A549 (cell line): ENCODE measurements around the gene XPR1. TPM values are rescaled to one million over a fixed set of nuclear protein-coding genes. Genes with fewer than 3 reads are reported as not detected.
A peak's percentile ranks its signal among the peaks of the same experiment; 100 is the strongest.

Source experiments
- ATAC-seq, 2 experiments: fragments of 200-7000 bp in 1 of 2; fragments of >200 bp in 1 of 2; cut with Nextera tagmentation in 1 of 2; cut with Tn5 transposase in 1 of 2; 3 replicates each; pipeline versions ENCODE4 v1.8.0 to v1.9.1; 2018 to 2020; ENCODE audit warnings: mild to moderate bottlenecking in 1 of 2, moderate library complexity in 1 of 2
- CTCF ChIA-PET: fragments of 300-600 bp; sonication (Branson Sonifier 250); formaldehyde crosslinking; extraction: SDS; loops from one replicate; lab custom pipeline; 2021; ENCODE audit warnings: antibody characterized with exemption, inconsistent platforms; lab: Yijun Ruan, JAX
- POLR2A ChIA-PET: fragments of 350-600 bp; formaldehyde crosslinking; extraction: SDS; loops from one replicate; lab custom pipeline; 2021; ENCODE audit warnings: antibody characterized with exemption, inconsistent platforms; lab: Yijun Ruan, JAX
- DNase-seq, 2 experiments: peaks; one replicate each; pipeline versions ENCODE4 v3.0.0 to v3.0.0-alpha.2; 2011 to 2016; ENCODE audit warnings: low read depth in 1 of 2, low spot score in 1 of 2
- FAIRE-seq: peaks from 2 replicates; lab custom pipeline; 2011; peaks lifted over from hg19 to GRCh38; lab: Jason Lieb, UNC
- H3K27ac ChIP-seq, 2 experiments: fragments of >200 bp; sonication (Bioruptor Twin); formaldehyde crosslinking; 3 replicates each; pipeline ENCODE4 v1.5.1; 2016 to 2017
- H3K4me1 ChIP-seq: fragments of >200 bp; sonication (Bioruptor Twin); formaldehyde crosslinking; 3 replicates; pipeline ENCODE4 v1.6.1; 2016
- H3K4me2 ChIP-seq: fragments of >200 bp; sonication (Bioruptor Twin); formaldehyde crosslinking; 3 replicates; pipeline ENCODE4 v1.6.1; 2016
- H3K4me3 ChIP-seq: fragments of >200 bp; sonication (Bioruptor Twin); formaldehyde crosslinking; 3 replicates; pipeline ENCODE4 v1.5.1; 2016
- H3K9me3 ChIP-seq: fragments of >200 bp; sonication (Bioruptor Twin); formaldehyde crosslinking; 3 replicates; pipeline ENCODE4 v1.6.1; 2016
- BCL3 ChIP-seq: fragments of >200 bp; sonication (Bioruptor Twin); formaldehyde crosslinking; IDR thresholded peaks from 3 replicates; pipeline ENCODE4 v1.6.1; 2016
- BHLHE40 ChIP-seq: IDR thresholded peaks from 2 replicates; pipeline ENCODE4 v1.6.1; 2012; ENCODE audit warnings: low read depth, low read length, inconsistent platforms
- EHF ChIP-seq: fragments of 250-450 bp; sonication (Bioruptor Pico); IDR thresholded peaks from 2 replicates; pipeline ENCODE4 v1.5.0; 2020; ENCODE audit warnings: mild to moderate bottlenecking
- EHMT2 ChIP-seq: fragments of 200-600 bp; sonication (generic); IDR thresholded peaks from 2 replicates; pipeline ENCODE4 v1.6.1; 2016; ENCODE audit warnings: antibody characterized with exemption, low read depth, mild to moderate bottlenecking, moderate library complexity
- FOSL2 ChIP-seq, 2 experiments: fragments of 450-650 bp in 1 of 2; fragments of >200 bp in 1 of 2; sonication (Bioruptor Twin) in 1 of 2; formaldehyde crosslinking; IDR thresholded peaks; 2 replicates each; pipeline versions ENCODE4 v1.5.0 to v1.6.1; 2016 to 2020; ENCODE audit warnings: mild to moderate bottlenecking in 1 of 2, moderate library complexity in 1 of 2
- FOXS1 ChIP-seq: fragments of 250-450 bp; sonication (Bioruptor Pico); IDR thresholded peaks from 2 replicates; pipeline ENCODE4 v1.5.0; 2020; ENCODE audit warnings: mild to moderate bottlenecking, moderate library complexity
- HDAC2 ChIP-seq: fragments of 200-600 bp; sonication (generic); IDR thresholded peaks from 2 replicates; pipeline ENCODE4 v1.6.1; 2016
- HOXA7 ChIP-seq: fragments of 250-450 bp; sonication (Bioruptor Pico); IDR thresholded peaks from 2 replicates; pipeline ENCODE4 v1.5.0; 2020; ENCODE audit warnings: mild to moderate bottlenecking, moderate library complexity
- JUN ChIP-seq, 2 experiments: fragments of >200 bp; sonication (Bioruptor Twin); formaldehyde crosslinking; IDR thresholded peaks; 2 replicates in 1 of 2; 3 replicates in 1 of 2; pipeline ENCODE4 v1.6.1; 2016 to 2017
- KDM5A ChIP-seq: fragments of 200-600 bp; sonication (generic); IDR thresholded peaks from 2 replicates; pipeline ENCODE4 v1.6.1; 2016; ENCODE audit warnings: antibody characterized with exemption, mild to moderate bottlenecking
- MAFK ChIP-seq: fragments of 450-650 bp; IDR thresholded peaks from 2 replicates; pipeline ENCODE4 v1.6.1; 2014; ENCODE audit not compliant: partially characterized antibody
- NFE2L2 ChIP-seq: fragments of 150-350 bp; conservative IDR thresholded peaks from 2 replicates; pipeline ENCODE4 v1.6.1; 2014; ENCODE audit warnings: low read length
- NR3C1 ChIP-seq: fragments of >200 bp; sonication (Bioruptor Twin); formaldehyde crosslinking; IDR thresholded peaks from 3 replicates; pipeline ENCODE4 v1.6.1; 2017
- PBX3 ChIP-seq: IDR thresholded peaks from 2 replicates; pipeline ENCODE4 v1.6.1; 2012
- POLR2A ChIP-seq: IDR thresholded peaks from 2 replicates; pipeline ENCODE4 v1.6.1; 2012; ENCODE audit warnings: mild to moderate bottlenecking, low read length
- POLR2AphosphoS2 ChIP-seq: conservative IDR thresholded peaks from 2 replicates; pipeline ENCODE4 v1.6.1; 2012; ENCODE audit warnings: low read length, improper control_type of control experiment, inconsistent platforms
- RAD21 ChIP-seq, 2 experiments: fragments of >200 bp in 1 of 2; sonication (Bioruptor Twin) in 1 of 2; formaldehyde crosslinking in 1 of 2; IDR thresholded peaks in 1 of 2; conservative IDR thresholded peaks in 1 of 2; 2 replicates in 1 of 2; 3 replicates in 1 of 2; pipeline ENCODE4 v1.6.1; 2012 to 2018; ENCODE audit warnings: inconsistent platforms in 1 of 2
- SREBF2 ChIP-seq: fragments of 450-650 bp; IDR thresholded peaks from 2 replicates; pipeline ENCODE4 v1.6.1; 2014; ENCODE audit warnings: mild to moderate bottlenecking, moderate library complexity
- TFCP2L1 ChIP-seq: fragments of 250-450 bp; sonication (Bioruptor Pico); IDR thresholded peaks from 2 replicates; pipeline ENCODE4 v1.5.0; 2021; ENCODE audit warnings: mild to moderate bottlenecking
- ZFP36 ChIP-seq: fragments of 450-650 bp; IDR thresholded peaks from 2 replicates; pipeline ENCODE4 v1.6.1; 2014; ENCODE audit warnings: borderline replicate concordance; ENCODE audit not compliant: partially characterized antibody
- WGBS: methylation state at CpG from one replicate; pipeline ENCODE4 v1.1.6; 2017; ENCODE audit errors: missing lambda C conversion rate; 5-methylcytosine and 5-hydroxymethylcytosine counted together
- polyA minus RNA-seq: library from RNA; depleted of rRNA, polyadenylated mRNA; stranded (reverse); fragments of >200 nt; gene quantifications from 2 replicates; pipeline ENCODE4 v1.2.3, GENCODE V29; 2011; rRNA and poly(A)+ RNA removed
- polyA plus RNA-seq, 4 experiments: library from polyadenylated mRNA; depleted of rRNA in 3 of 4; stranded (reverse); fragments of >200 nt; fragmentation: RNase III in 1 of 4; extraction: RNeasy Plus Mini Kit Qiagen cat#74134 plus additional on column Dnase treatment in 1 of 4; gene quantifications; 2 replicates in 3 of 4; 3 replicates in 1 of 4; pipeline ENCODE4 v1.2.3, GENCODE V29; 2011 to 2017
- TF ChIP-seq, protein P1 (sequence below): IDR thresholded peaks from 2 replicates; pipeline ENCODE4 v1.6.1; 2012
- TF ChIP-seq, protein P2 (sequence below): fragments of 200-600 bp; sonication (generic); IDR thresholded peaks from 2 replicates; pipeline ENCODE4 v1.6.1; 2016; ENCODE audit warnings: antibody characterized with exemption, mild to moderate bottlenecking, moderate library complexity

The XPR1 gene
- polyA plus RNA-seq (2011; rRNA removed) (86.1 and 105 TPM in 2 replicates), polyA plus RNA-seq (2017; fragmentation: RNase III; extraction: RNeasy Plus Mini Kit Qiagen cat#74134 plus additional on column Dnase treatment) (33.7 to 38.9 TPM (median 37.5 TPM) in 3 replicates), polyA minus RNA-seq (58.6 and 66.1 TPM in 2 replicates)
- 10.8 and 12.4 TPM in 2 replicates for polyA plus RNA-seq (2012; cell fraction: cytosol; rRNA removed)
- polyA plus RNA-seq (2012; cell fraction: nucleus; rRNA removed) = 5.8 and 10.4 TPM in 2 replicates

GRCh38 chr1:180631766-180632325 lies at the start of gene XPR1:
TSS of gene XPR1 (plus strand) at chr1:180632022. CDS start at chr1:180632202, 180 bp downstream.
- FAIRE-seq (no peak), ATAC-seq (peak; percentile 90 to 98), DNase-seq (peak; percentile 85 to 99)
- WGBS = 2% methylated on average over 21 of the region's 41 CpGs
- peaks cover 31% of the 10 kb centered on the region for H3K4me1 ChIP-seq
- CTCF ChIA-PET = interaction anchor here (0.7 to 1.9 kb wide), 7 partner anchors 9 to 231 kb away, joined by 4 to 9 read pairs (median 5); no protein-coding TSS in a partner anchor
- POLR2A ChIA-PET = interaction anchor here (0.6 to 2.2 kb wide), 8 partner anchors 9 to 130 kb away, joined by 3 to 9 read pairs (median 4); partner anchors contain the start of gene ACBD6
- no peak for TF ChIP-seq NR3C1
- peak; percentile 66; the same call in 2 of the 3 replicates for TF ChIP-seq BCL3
- TF ChIP-seq JUN (IDR thresholded peaks at IDR 0.05) = peak; percentile 40 to 70; a peak in 3 of 5 replicates
- peak; percentile 91 for TF ChIP-seq POLR2A
- TF ChIP-seq FOXS1 = no peak
- 0 out of 2 replicates have a peak, but pooled peaks have one; percentile 55 for TF ChIP-seq PBX3
- TF ChIP-seq RAD21 (conservative IDR thresholded peaks at IDR 0.05 in 1 of 2, IDR thresholded peaks at IDR 0.05 in 1 of 2) = peak in 1 of 2 experiments; percentile 7; a peak in 2 of 5 replicates
- TF ChIP-seq, protein P1, sequence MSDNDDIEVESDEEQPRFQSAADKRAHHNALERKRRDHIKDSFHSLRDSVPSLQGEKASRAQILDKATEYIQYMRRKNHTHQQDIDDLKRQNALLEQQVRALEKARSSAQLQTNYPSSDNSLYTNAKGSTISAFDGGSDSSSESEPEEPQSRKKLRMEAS = peak; percentile 73
- 0 out of 2 replicates have a peak, but pooled peaks have one; percentile 67 for TF ChIP-seq TFCP2L1 (CRISPR knock-in tag)
- TF ChIP-seq, all 56 proteins: peak for 7
- H3K9me3 ChIP-seq = no peaks in the 10 kb centered on the region
- H3K4me2 ChIP-seq = peak within 1 kb of the TSS; percentile 77
- peak within 1 kb of the TSS; percentile 62 for H3K4me3 ChIP-seq
- H3K27ac ChIP-seq = peak within 1 kb of the TSS; percentile 83 to 97

DNA sequence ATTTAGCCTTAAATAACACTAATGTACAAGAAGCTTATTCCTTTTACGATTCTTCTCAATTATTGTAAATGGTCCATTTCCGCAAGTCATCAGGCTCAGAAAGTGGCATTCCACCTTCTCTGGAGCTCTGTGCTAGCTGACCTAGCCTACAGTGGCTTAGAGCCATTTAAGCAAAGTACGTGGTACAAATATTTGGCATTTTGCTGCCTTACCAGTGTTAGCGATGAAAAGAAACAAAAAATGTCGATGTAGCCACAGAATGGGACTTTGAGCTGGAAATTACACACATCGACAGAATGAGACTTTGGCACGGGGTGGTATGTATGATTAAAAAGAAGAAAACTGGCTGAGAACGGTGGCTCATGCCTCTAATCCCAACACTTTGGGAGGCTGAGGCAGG lies 47.0 kb upstream of the XPR1 start:
- DNase-seq (no peak), ATAC-seq (no peak), FAIRE-seq (no peak)
- peak overlapping the region; percentile 57; the same call in 2 of the 3 replicates for H3K4me2 ChIP-seq
- POLR2A ChIA-PET = interaction anchor here (1.0 kb wide), 1 partner anchor 47 kb away, joined by 4 read pairs; the partner anchor contains the start of gene XPR1
- peaks cover 9% of the 10 kb centered on the region; the same call in 2 of the 3 replicates for H3K9me3 ChIP-seq
- no peak for TF ChIP-seq POLR2AphosphoS2
- TF ChIP-seq FOSL2 (IDR thresholded peaks at IDR 0.05) = no peak
- TF ChIP-seq FOSL2 (CRISPR knock-in tag; IDR thresholded peaks at IDR 0.05) = no peak
- TF ChIP-seq NFE2L2 = no peak
- no peak for TF ChIP-seq HOXA7 (CRISPR knock-in tag)
- TF ChIP-seq KDM5A = no peak
- TF ChIP-seq ZFP36 = no peak
- no peak for TF ChIP-seq SREBF2
- TF ChIP-seq HDAC2 = no peak
- no peak for TF ChIP-seq EHF (CRISPR knock-in tag)
- no peak for TF ChIP-seq MAFK
- TF ChIP-seq, protein P2, sequence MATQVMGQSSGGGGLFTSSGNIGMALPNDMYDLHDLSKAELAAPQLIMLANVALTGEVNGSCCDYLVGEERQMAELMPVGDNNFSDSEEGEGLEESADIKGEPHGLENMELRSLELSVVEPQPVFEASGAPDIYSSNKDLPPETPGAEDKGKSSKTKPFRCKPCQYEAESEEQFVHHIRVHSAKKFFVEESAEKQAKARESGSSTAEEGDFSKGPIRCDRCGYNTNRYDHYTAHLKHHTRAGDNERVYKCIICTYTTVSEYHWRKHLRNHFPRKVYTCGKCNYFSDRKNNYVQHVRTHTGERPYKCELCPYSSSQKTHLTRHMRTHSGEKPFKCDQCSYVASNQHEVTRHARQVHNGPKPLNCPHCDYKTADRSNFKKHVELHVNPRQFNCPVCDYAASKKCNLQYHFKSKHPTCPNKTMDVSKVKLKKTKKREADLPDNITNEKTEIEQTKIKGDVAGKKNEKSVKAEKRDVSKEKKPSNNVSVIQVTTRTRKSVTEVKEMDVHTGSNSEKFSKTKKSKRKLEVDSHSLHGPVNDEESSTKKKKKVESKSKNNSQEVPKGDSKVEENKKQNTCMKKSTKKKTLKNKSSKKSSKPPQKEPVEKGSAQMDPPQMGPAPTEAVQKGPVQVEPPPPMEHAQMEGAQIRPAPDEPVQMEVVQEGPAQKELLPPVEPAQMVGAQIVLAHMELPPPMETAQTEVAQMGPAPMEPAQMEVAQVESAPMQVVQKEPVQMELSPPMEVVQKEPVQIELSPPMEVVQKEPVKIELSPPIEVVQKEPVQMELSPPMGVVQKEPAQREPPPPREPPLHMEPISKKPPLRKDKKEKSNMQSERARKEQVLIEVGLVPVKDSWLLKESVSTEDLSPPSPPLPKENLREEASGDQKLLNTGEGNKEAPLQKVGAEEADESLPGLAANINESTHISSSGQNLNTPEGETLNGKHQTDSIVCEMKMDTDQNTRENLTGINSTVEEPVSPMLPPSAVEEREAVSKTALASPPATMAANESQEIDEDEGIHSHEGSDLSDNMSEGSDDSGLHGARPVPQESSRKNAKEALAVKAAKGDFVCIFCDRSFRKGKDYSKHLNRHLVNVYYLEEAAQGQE = no peak
- no peak for TF ChIP-seq POLR2A
- TF ChIP-seq BHLHE40 = no peak
- no peak for TF ChIP-seq EHMT2
- WGBS = 93% methylated on average over 8 of the region's 8 CpGs
- peak overlapping the region; percentile 83 to 84 for H3K27ac ChIP-seq
- no peak overlapping the region for H3K4me3 ChIP-seq
- H3K4me1 ChIP-seq = peaks cover 39% of the 10 kb centered on the region
- CTCF ChIA-PET = interaction anchor here (1.1 to 2.5 kb wide), 3 partner anchors 20 to 278 kb away, joined by 3 to 5 read pairs (median 3); no protein-coding TSS in a partner anchor
